K562 (cell line): ENCODE results near the gene TRIM27. TPM values are rescaled to one million over a fixed set of nuclear protein-coding genes. Genes with fewer than 3 reads are reported as not detected.

Experiments
- CAMTA2 ChIP-seq: fragments of 250-450 bp; sonication (Bioruptor Pico); conservative IDR thresholded peaks from 2 replicates; pipeline ENCODE4 v1.5.1; 2022
- CEBPB ChIP-seq: fragments of 450-650 bp; IDR thresholded peaks from 2 replicates; pipeline ENCODE4 v1.6.1; 2016; ENCODE audit warnings: missing genetic modification characterization, missing compliant biosample characterization
- CSDE1 ChIP-seq, 2 experiments: fragments of 450-650 bp; IDR thresholded peaks; 2 replicates each; pipeline ENCODE4 v1.6.1; 2016; ENCODE audit warnings: mild to moderate bottlenecking in 1 of 2
- E2F1 ChIP-seq: sonication (generic); formaldehyde crosslinking; IDR thresholded peaks from 2 replicates; pipeline ENCODE4 v1.8.1; 2023; ENCODE audit warnings: mild to moderate bottlenecking, missing genetic modification reagents, moderate library complexity
- E2F5 ChIP-seq: sonication (generic); formaldehyde crosslinking; IDR thresholded peaks from 2 replicates; pipeline ENCODE4 v1.8.0; 2022; ENCODE audit warnings: mild to moderate bottlenecking, missing genetic modification reagents
- HCFC1 ChIP-seq: IDR thresholded peaks from 2 replicates; pipeline ENCODE4 v1.6.1; 2012; ENCODE audit warnings: low read depth, low read length, improper control_type of control experiment
- HMBOX1 ChIP-seq: sonication (generic); IDR thresholded peaks from 2 replicates; pipeline ENCODE4 v1.6.1; 2016
- HNRNPK ChIP-seq: fragments of 200-400 bp; formaldehyde crosslinking; IDR thresholded peaks from one replicate; pipeline ENCODE4 v1.6.1; 2018; ENCODE audit warnings: mild to moderate bottlenecking, low read depth, low read length; ENCODE audit not compliant: poor library complexity, severe bottlenecking
- MAFG ChIP-seq: fragments of 450-650 bp; conservative IDR thresholded peaks from 2 replicates; pipeline ENCODE4 v1.6.1; 2016; ENCODE audit warnings: missing genetic modification characterization, missing compliant biosample characterization
- NR2C1 ChIP-seq, 2 experiments: fragments of 450-650 bp; IDR thresholded peaks; 2 replicates each; pipeline ENCODE4 v1.6.1; 2017; ENCODE audit warnings: mild to moderate bottlenecking in 2 of 2, antibody characterized with exemption in 1 of 2, inconsistent platforms in 1 of 2, missing compliant biosample characterization in 1 of 2, missing genetic modification characterization in 1 of 2
- PREB ChIP-seq: sonication (generic); formaldehyde crosslinking; IDR thresholded peaks from 2 replicates; pipeline ENCODE4 v1.8.1; 2023; ENCODE audit warnings: mild to moderate bottlenecking, missing genetic modification reagents
- SPI1 ChIP-seq: IDR thresholded peaks from 2 replicates; pipeline ENCODE4 v1.6.1; 2011; ENCODE audit warnings: low read depth, low read length, control low read depth, borderline replicate concordance
- UBTF ChIP-seq, 2 experiments: IDR thresholded peaks; 2 replicates each; pipeline ENCODE4 v1.6.1; 2012; ENCODE audit warnings: improper control_type of control experiment in 2 of 2, low read depth in 2 of 2, low read length in 2 of 2, borderline replicate concordance in 1 of 2
- ZNF212 ChIP-seq: fragments of 450-650 bp; formaldehyde crosslinking; IDR thresholded peaks from 2 replicates; pipeline ENCODE4 v1.4.0; 2020; ENCODE audit warnings: mild to moderate bottlenecking
- ZNF518B ChIP-seq: fragments of 250-450 bp; sonication (Bioruptor Pico); IDR thresholded peaks from 2 replicates; pipeline ENCODE4 v1.5.0; 2021; ENCODE audit warnings: mild to moderate bottlenecking, moderate library complexity
- polyA plus RNA-seq, 8 experiments: library from polyadenylated mRNA; depleted of rRNA in 4 of 8; stranded (reverse) in 5 of 8; unstranded in 3 of 8; fragments of >200 nt; fragmentation: Nextera tagmentation in 2 of 8; fragmentation: Illumina TruSeq in 1 of 8; extraction: Ambion mirVana in 2 of 8; extraction: Trizol in 1 of 8; gene quantifications; 2 replicates each; pipeline versions ENCODE4 v1.2.1 to v1.2.3, GENCODE V29; 2011 to 2014; ENCODE audit warnings: inconsistent platforms in 1 of 8, missing spikeins in 1 of 8
- total RNA-seq, 7 experiments: library from RNA; depleted of rRNA in 6 of 7; stranded (reverse); fragments of >200 nt in 6 of 7; fragmentation: Illumina TruSeq in 2 of 7; extraction: Trizol in 2 of 7; gene quantifications; 2 replicates each; pipeline versions ENCODE4 v1.2.1 to v1.2.3, GENCODE V29; 2011 to 2021; ENCODE audit warnings: low replicate concordance in 1 of 7

Gene TRIM27
- total and polyA plus RNA-seq, 9 of the 15 experiments (the other 6 are each of a cell fraction or from before 2014, with no cell fraction given): 37.7 to 235 (median 122) TPM

GRCh38 chr6:28940858-28941683 is 17.3 kb upstream of the TRIM27 start (continued):
- TF ChIP-seq ZNF518B: no peak
- no peak for TF ChIP-seq SPI1
- TF ChIP-seq HCFC1: peak; percentile 47; the same call in 1 of the 2 replicates
- TF ChIP-seq E2F5 (CRISPR knock-in tag): 0 out of 2 replicates have a peak, but pooled peaks have one; percentile 43
- TF ChIP-seq NR2C1 (IDR thresholded peaks at IDR 0.05): peak; percentile 44; the same call in 1 of the 2 replicates
- no peak; the same call in none of the 2 replicates for TF ChIP-seq NR2C1 (tag; IDR thresholded peaks at IDR 0.05)
- TF ChIP-seq UBTF (IDR thresholded peaks at IDR 0.05; ENCODE audit: borderline replicate concordance in 1 of 2, low read depth in 2 of 2, low read length in 2 of 2): peak in 1 of 2 experiments; percentile 80; a peak in 2 of 4 replicates
- TF ChIP-seq MAFG (tag): peak; percentile 39; the same call in 1 of the 2 replicates
- 0 out of 2 replicates have a peak, but pooled peaks have one; percentile 5 for TF ChIP-seq CEBPB
- no peak for TF ChIP-seq ZNF212 (CRISPR knock-in tag)
- TF ChIP-seq HMBOX1: peak; percentile 91
- peak; percentile 86; the same call in 1 of the 2 replicates for TF ChIP-seq PREB (CRISPR knock-in tag)
- 0 out of 2 replicates have a peak, but pooled peaks have one; percentile 21 for TF ChIP-seq CAMTA2
- TF ChIP-seq HNRNPK: no peak
- peak; percentile 76 for TF ChIP-seq E2F1
- peak in 1 of 2 experiments; percentile 88; a peak in 3 of 4 replicates for TF ChIP-seq CSDE1 (IDR thresholded peaks at IDR 0.05)
